K562 (cell line): Measurements from ENCODE around the gene NPPC. TPM values are rescaled to one million over a fixed set of nuclear protein-coding genes. Genes with fewer than 3 reads are reported as not detected.
A peak's percentile ranks its signal among the peaks of the same experiment; 100 is the strongest.

Experiments
- ATAC-seq: fragments of 200-7000 bp; cut with Tn5 transposase; 3 replicates; pipeline ENCODE4 v1.9.1; 2020; ENCODE audit warnings: moderate library complexity
- BruUV-seq: library from RNA; stranded (reverse); fragments of 400-500 nt; replicated peaks from 2 replicates; lab custom pipeline; 2021; lab: Mats Ljungman, UMichigan
- CTCF ChIA-PET: fragments of 300-600 bp; formaldehyde crosslinking; extraction: SDS; loops from one replicate; lab custom pipeline; 2021; ENCODE audit warnings: low intra/inter-chr PET ratio; lab: Yijun Ruan, JAX
- POLR2A ChIA-PET: fragments of 300-600, 350-650 bp; sonication (Branson Sonifier 250); formaldehyde crosslinking; extraction: SDS; loops from one replicate; lab custom pipeline; 2021; ENCODE audit warnings: antibody characterized with exemption, inconsistent platforms; lab: Yijun Ruan, JAX
- DNase-seq, 4 experiments: peaks; one replicate each; pipeline versions ENCODE4 v3.0.0 to v3.0.0-alpha.2; 2011 to 2018; ENCODE audit warnings: low spot score in 3 of 4, mixed read lengths in 3 of 4; ENCODE audit errors: extremely low read depth in 1 of 4
- FAIRE-seq: peaks from 2 replicates; lab custom pipeline; 2011; peaks lifted over from hg19 to GRCh38; lab: Jason Lieb, UNC
- H2AFZ ChIP-seq: 2 replicates; pipeline ENCODE4 v1.6.0; 2011; ENCODE audit warnings: low read depth, low read length, control low read depth, inconsistent platforms
- H3K27ac ChIP-seq: fragments of 200-600 bp; 3 replicates; pipeline ENCODE4 v1.8.0; 2011; ENCODE audit warnings: low read depth, mild to moderate bottlenecking, control low read depth, inconsistent platforms, low read length, moderate library complexity, mixed read lengths; ENCODE audit errors: extremely low read depth
- H3K27me3 ChIP-seq, 2 experiments: fragments of 300-600 bp in 1 of 2; 2 replicates in 1 of 2; 3 replicates in 1 of 2; pipeline versions ENCODE4 v1.6.0 to v1.8.0; 2011; ENCODE audit warnings: inconsistent platforms in 2 of 2, low read length in 2 of 2, mild to moderate bottlenecking in 1 of 2, mixed read lengths in 1 of 2, moderate library complexity in 1 of 2; ENCODE audit not compliant: control insufficient read depth in 2 of 2, insufficient read depth in 2 of 2
- H3K36me3 ChIP-seq: fragments of 300-600 bp; 3 replicates; pipeline ENCODE4 v1.8.0; 2011; ENCODE audit warnings: mild to moderate bottlenecking, low read length, inconsistent platforms; ENCODE audit not compliant: control insufficient read depth, insufficient read depth
- H3K4me1 ChIP-seq, 2 experiments: fragments of 200-600 bp in 1 of 2; replicated peaks in 1 of 2; 2 replicates in 1 of 2; 3 replicates in 1 of 2; pipeline versions ENCODE4 v1.5.1 to v1.8.0; 2011; ENCODE audit warnings: inconsistent platforms in 2 of 2, low read length in 2 of 2, mild to moderate bottlenecking in 1 of 2, mixed read lengths in 1 of 2, moderate library complexity in 1 of 2; ENCODE audit not compliant: control insufficient read depth in 2 of 2, insufficient read depth in 2 of 2
- H3K4me2 ChIP-seq: 2 replicates; pipeline ENCODE4 v1.6.1; 2011; ENCODE audit warnings: low read length, control low read depth, inconsistent platforms, mixed read lengths; ENCODE audit not compliant: insufficient read depth
- H3K4me3 ChIP-seq: fragments of 200-600 bp; sonication (generic), shearing (Covaris generic); 2 replicates; pipeline ENCODE4 v1.5.1; 2016; ENCODE audit warnings: control low read depth, inconsistent platforms
- H3K79me2 ChIP-seq: fragments of 200-600 bp; 3 replicates; pipeline ENCODE4 v1.8.0; 2011; ENCODE audit warnings: low read length, inconsistent platforms; ENCODE audit not compliant: control insufficient read depth, insufficient read depth
- H3K9ac ChIP-seq, 2 experiments: 2 replicates each; pipeline versions ENCODE4 v1.6.0 to v1.6.1; 2011; ENCODE audit warnings: low read depth in 2 of 2, low read length in 2 of 2, control low read depth in 1 of 2, inconsistent platforms in 1 of 2, mild to moderate bottlenecking in 1 of 2, mixed read lengths in 1 of 2; ENCODE audit not compliant: insufficient read depth in 1 of 2
- H3K9me1 ChIP-seq: one replicate; pipeline ENCODE4 v1.6.0; 2011; ENCODE audit warnings: inconsistent platforms, mild to moderate bottlenecking, low read length, moderate library complexity; ENCODE audit not compliant: control insufficient read depth, insufficient read depth
- H3K9me3 ChIP-seq: replicated peaks from 2 replicates; pipeline ENCODE4 v1.5.1; 2011; ENCODE audit warnings: low read depth, low read length, inconsistent platforms; ENCODE audit not compliant: control insufficient read depth, insufficient read depth
- H4K20me1 ChIP-seq: replicated peaks from 2 replicates; pipeline ENCODE4 v1.6.1; 2011; ENCODE audit warnings: low read length, inconsistent platforms, mixed read lengths; ENCODE audit not compliant: control insufficient read depth, insufficient read depth
- CEBPB ChIP-seq: fragments of 450-650 bp; IDR thresholded peaks from 2 replicates; pipeline ENCODE4 v1.6.1; 2016; ENCODE audit warnings: missing genetic modification characterization, missing compliant biosample characterization
- GTF2A2 ChIP-seq: IDR thresholded peaks from 2 replicates; pipeline ENCODE4 v1.6.1; 2016; ENCODE audit warnings: mild to moderate bottlenecking, missing genetic modification characterization, missing compliant biosample characterization
- SIX5 ChIP-seq, 2 experiments: IDR thresholded peaks; 2 replicates each; pipeline ENCODE4 v1.6.1; 2011; ENCODE audit warnings: low read length in 2 of 2, borderline replicate concordance in 1 of 2, low read depth in 1 of 2, mild to moderate bottlenecking in 1 of 2, moderate library complexity in 1 of 2; ENCODE audit not compliant: insufficient read depth in 1 of 2
- ZNF407 ChIP-seq: fragments of 450-650 bp; IDR thresholded peaks from 2 replicates; pipeline ENCODE4 v1.6.1; 2016; ENCODE audit warnings: low read depth
- WGBS: fragments of 100-300 bp; shearing (Covaris generic); methylation state at CpG from one replicate; pipeline ENCODE4 v1.1.6; 2016; ENCODE audit warnings: low coverage, mixed read lengths; ENCODE audit not compliant: insufficient coverage; ENCODE audit errors: missing lambda C conversion rate; 5-methylcytosine and 5-hydroxymethylcytosine counted together
- in situ Hi-C: fragments of 300-500 bp; cut with MboI; formaldehyde crosslinking; loops from 4 replicates; pipeline ENCODE4 v1.15.0; 2018; ENCODE audit warnings: inconsistent platforms, mixed read lengths
- intact Hi-C: fragments of 100-400 bp; cut with micrococcal nuclease; formaldehyde crosslinking; loops from 2 replicates; pipeline ENCODE4 v1.14.2; 2022
- polyA plus RNA-seq, 8 experiments: library from polyadenylated mRNA; depleted of rRNA in 4 of 8; stranded (reverse) in 5 of 8; unstranded in 3 of 8; fragments of >200 nt; fragmentation: Nextera tagmentation in 2 of 8; fragmentation: Illumina TruSeq in 1 of 8; extraction: Ambion mirVana in 2 of 8; extraction: Trizol in 1 of 8; gene quantifications; 2 replicates each; pipeline versions ENCODE4 v1.2.1 to v1.2.3, GENCODE V29; 2011 to 2014; ENCODE audit warnings: inconsistent platforms in 1 of 8, missing spikeins in 1 of 8
- total RNA-seq, 7 experiments: library from RNA; depleted of rRNA in 6 of 7; stranded (reverse); fragments of >200 nt in 6 of 7; fragmentation: Illumina TruSeq in 2 of 7; extraction: Trizol in 2 of 7; gene quantifications; 2 replicates each; pipeline versions ENCODE4 v1.2.1 to v1.2.3, GENCODE V29; 2011 to 2021; ENCODE audit warnings: low replicate concordance in 1 of 7
- TF ChIP-seq, protein P1 (sequence below): fragments of 250-450 bp; sonication (Bioruptor Pico); IDR thresholded peaks from 2 replicates; pipeline ENCODE4 v1.8.0; 2022; ENCODE audit warnings: inconsistent platforms, mild to moderate bottlenecking, moderate library complexity, borderline replicate concordance

NPPC gene
- total and polyA plus RNA-seq, 9 of the 15 experiments (the other 6 are each of a cell fraction or from before 2014, with no cell fraction given): not detected

- CTCF ChIA-PET: no interaction called here
- H3K79me2 ChIP-seq: no peaks in the 10 kb centered on the region
Observed at GRCh38 chr2:231941673-231942072, 15.5 kb upstream of the NPPC start.

DNA sequence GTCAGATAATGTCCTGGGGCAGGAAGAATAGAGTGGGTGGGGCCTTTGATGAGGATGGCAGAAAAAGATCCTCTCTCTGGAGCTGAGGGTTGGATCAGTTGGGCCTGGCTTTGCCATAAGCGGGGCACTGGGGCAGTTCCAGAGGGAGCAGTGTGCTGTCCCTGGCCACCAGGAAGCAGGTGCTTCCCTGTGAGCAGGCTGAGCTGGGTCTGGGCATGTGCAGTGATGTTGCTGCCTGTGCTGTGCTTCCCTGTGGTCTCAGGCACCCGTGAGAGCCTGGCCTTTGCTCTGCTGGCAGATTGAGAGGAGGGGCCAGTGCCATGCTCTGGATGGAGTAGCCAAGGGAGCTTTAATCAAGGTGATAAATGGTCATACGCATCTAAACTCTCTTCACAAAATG is 14.6 kb upstream of the NPPC start:
- Histone ChIP-seq H4K20me1 (no peaks in the 10 kb centered on the region), H2AFZ (no peak overlapping the region), H3K4me1 (peaks cover 0 to 3% of the 10 kb centered on the region in 2 experiments; a peak in 1 of 5 replicates), H3K27ac (no peak overlapping the region), H3K4me3 (no peak overlapping the region), H3K4me2 (no peak overlapping the region), H3K9me1 (no peaks in the 10 kb centered on the region), H3K9ac (no peak overlapping the region), H3K79me2 (no peaks in the 10 kb centered on the region), H3K36me3 (no peaks in the 10 kb centered on the region), H3K9me3 (no peaks in the 10 kb centered on the region), H3K27me3 (peaks cover 0 to 5% of the 10 kb centered on the region in 2 experiments; a peak in 2 of 5 replicates)
- no TSS peak for BruUV-seq
- in situ Hi-C loops (loop anchor here (10.0 kb wide), 1 partner anchor 174 kb away; no protein-coding TSS in a partner anchor), intact Hi-C loops (no loop called here)
- WGBS: 17% methylated on average over 3 of the region's 3 CpGs
- ATAC-seq: no peak
- DNase-seq: no peak
- CTCF ChIA-PET: no interaction called here
- POLR2A ChIA-PET: no interaction called here
- FAIRE-seq: no peak
- TF ChIP-seq ZNF407 (no peak), CEBPB (no peak), SIX5 (IDR thresholded peaks at IDR 0.05; ENCODE audit: borderline replicate concordance in 1 of 2, insufficient read depth in 1 of 2, low read depth in 1 of 2, low read length in 2 of 2) (no peak)

More at GRCh38 chr2:231941673-231942072, 15.5 kb upstream of the NPPC start:
- DNase-seq (no peak), ATAC-seq (peak; percentile 35), FAIRE-seq (no peak)
- Histone ChIP-seq H3K27ac (no peak overlapping the region), H3K4me2 (no peak overlapping the region), H3K27me3 (peaks cover 0 to 5% of the 10 kb centered on the region in 2 experiments; a peak in 2 of 5 replicates), H3K4me1 (peaks cover 0 to 3% of the 10 kb centered on the region in 2 experiments; a peak in 1 of 5 replicates), H2AFZ (no peak overlapping the region), H3K9ac (no peak overlapping the region), H3K9me3 (no peaks in the 10 kb centered on the region), H3K36me3 (no peaks in the 10 kb centered on the region), H4K20me1 (no peaks in the 10 kb centered on the region), H3K4me3 (no peak overlapping the region), H3K9me1 (no peaks in the 10 kb centered on the region)
- TF ChIP-seq, protein P1, sequence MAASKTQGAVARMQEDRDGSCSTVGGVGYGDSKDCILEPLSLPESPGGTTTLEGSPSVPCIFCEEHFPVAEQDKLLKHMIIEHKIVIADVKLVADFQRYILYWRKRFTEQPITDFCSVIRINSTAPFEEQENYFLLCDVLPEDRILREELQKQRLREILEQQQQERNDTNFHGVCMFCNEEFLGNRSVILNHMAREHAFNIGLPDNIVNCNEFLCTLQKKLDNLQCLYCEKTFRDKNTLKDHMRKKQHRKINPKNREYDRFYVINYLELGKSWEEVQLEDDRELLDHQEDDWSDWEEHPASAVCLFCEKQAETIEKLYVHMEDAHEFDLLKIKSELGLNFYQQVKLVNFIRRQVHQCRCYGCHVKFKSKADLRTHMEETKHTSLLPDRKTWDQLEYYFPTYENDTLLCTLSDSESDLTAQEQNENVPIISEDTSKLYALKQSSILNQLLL (CRISPR knock-in tag): no peak
- TF ChIP-seq GTF2A2 (tag): no peak
- WGBS: 30% methylated on average over 9 of the region's 12 CpGs
- POLR2A ChIA-PET: interaction anchor here (0.6 kb wide), 1 partner anchor 43 kb away, joined by 3 read pairs; no protein-coding TSS in a partner anchor
- BruUV-seq: no TSS peak
- intact Hi-C loops: no loop called here
- in situ Hi-C loops: loop anchor here (10.0 kb wide), 1 partner anchor 173 kb away; no protein-coding TSS in a partner anchor
